Neural progenitor cell (in vitro differentiated cells): ENCODE measurements around the gene TOR4A.

Source experiments
- CTCF ChIP-seq: fragments of 200-600 bp; sonication (generic); IDR thresholded peaks from 2 replicates; pipeline ENCODE4 v1.5.1; 2017; ENCODE audit warnings: antibody characterized with exemption, mild to moderate bottlenecking
- EZH2phosphoT487 ChIP-seq: fragments of 200-600 bp; sonication (generic); IDR thresholded peaks from 2 replicates; pipeline ENCODE4 v1.6.1; 2017; ENCODE audit warnings: antibody characterized with exemption

DNA sequence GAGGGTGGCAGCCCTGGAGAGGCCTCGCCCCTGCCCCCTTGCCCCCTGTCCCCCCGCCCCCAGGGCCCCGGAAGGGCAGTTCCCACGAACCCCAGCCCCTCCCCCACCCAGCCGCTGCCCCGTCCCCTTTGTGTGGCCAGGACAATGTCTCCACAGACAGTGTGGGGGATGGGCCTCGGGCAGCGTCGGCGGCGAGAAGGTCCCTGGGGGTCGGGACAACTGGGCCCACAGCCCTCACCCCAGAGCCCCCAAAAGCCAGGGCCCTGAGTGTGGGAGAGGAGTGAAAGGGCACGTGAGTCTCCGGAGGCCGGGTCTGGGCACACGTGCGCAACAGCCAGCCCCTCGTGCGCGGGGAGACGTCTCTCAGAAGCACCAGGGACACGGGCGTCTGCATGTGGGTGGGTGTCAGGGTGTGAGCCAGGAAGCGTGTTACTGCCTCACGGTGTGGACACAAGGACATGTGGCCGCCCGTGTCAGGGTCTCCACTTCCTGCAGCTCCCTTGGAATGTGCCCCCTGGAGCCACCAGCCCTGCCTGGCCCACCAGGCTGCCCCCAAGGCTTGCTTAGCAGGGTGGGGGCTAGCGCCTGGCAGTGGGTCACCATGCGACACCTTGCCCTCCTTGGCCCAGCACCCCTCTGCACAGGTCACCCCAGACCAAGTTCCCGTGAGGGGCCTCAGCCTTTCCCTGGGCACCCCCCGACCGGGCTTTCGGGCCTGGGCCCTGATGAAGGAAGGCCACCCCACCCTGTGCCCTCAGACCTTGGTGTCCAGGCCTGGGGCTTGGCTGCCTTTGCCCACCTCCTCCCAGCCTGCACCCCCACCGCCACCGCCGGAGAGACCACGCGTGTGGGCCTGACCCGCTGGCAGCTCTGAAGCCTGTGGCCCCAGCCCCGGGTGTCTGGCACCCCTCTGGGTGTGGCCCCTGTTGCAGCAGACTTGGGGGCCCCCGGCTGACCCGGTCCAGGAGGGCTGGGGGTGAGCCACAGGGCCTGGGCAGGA, 37.3 kb downstream of the TOR4A start:
- TF ChIP-seq CTCF (no peak), EZH2phosphoT487 (no peak)
